GM21447 (cell line): ENCODE data around the gene BUB1B.
A peak's percentile ranks its signal among the peaks of the same experiment; 100 is the strongest.

ENCODE experiments used
- ATAC-seq: cut with Tn5 transposase; IDR thresholded peaks from one replicate; pipeline ENCODE4 v1.9.1; 2021; ENCODE audit not compliant: unreplicated experiment

The BUB1B gene

DNA sequence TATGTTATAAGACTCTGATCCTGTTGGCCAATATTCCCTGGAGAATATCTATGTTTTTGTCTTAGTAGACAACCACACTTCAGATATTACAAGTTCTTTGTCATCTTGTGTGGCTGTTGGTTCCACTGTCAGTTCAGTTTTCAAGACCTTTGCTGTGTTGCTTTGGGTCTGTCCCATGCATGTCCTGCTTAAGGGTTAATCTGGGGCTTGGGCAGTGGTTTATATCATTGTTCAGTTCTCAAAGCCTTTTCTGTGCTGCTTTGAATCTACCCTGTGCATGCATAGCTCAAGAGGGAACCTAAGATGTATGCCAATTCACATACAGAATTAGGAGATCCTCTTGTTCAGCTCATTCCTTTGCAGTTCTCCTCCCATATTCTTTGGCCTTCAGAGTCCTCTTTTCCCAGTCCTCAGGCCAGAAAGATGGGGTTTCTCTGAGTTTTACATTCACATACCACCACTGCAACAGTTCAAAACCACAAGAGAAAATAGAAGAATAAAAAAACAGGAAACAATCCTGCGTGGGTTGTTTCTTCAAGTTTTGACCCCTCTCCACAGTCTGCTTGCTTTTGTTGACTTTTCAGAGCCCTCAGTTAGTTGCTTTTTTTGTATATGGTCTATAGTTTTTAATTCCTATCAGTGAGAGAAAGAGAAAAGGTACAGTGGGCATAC lies 21.6 kb downstream of the BUB1B start:
- ATAC-seq: peak; percentile 38

DNA sequence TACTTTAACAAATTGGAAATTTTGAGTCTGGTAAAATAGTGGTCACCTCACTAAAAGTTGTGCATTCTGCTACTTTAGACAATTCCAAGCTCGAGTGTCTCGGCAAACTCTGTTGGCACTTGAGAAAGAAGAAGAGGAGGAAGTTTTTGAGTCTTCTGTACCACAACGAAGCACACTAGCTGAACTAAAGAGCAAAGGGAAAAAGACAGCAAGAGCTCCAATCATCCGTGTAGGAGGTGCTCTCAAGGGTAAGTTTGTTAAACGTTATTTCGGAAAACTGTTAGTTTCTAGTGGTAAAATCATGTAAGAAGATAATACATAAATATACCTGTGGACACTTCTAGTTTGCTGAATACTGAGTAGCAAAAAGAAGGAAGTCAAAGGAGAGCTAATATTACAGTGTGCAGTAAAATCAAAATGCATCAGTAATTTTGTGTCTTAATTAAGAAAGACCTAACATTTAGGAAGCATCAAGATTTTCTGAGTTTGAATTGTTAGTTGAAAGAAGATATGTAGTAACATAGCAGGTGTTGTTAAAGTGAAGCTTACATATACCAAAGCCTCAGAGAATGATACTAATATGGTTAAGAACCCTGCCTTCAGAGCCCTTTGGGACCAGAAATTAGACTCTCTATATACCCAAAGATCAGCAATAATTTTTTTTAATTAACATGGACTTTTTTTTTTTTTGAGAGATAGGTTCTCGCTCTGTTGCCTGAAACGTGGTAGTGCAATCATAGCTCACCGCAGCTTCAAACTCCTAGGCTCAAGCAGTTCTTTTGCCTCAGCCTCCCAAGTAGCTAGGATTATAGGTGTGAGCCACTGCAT lies 23.0 kb downstream of the BUB1B start:
- ATAC-seq: no peak

DNA sequence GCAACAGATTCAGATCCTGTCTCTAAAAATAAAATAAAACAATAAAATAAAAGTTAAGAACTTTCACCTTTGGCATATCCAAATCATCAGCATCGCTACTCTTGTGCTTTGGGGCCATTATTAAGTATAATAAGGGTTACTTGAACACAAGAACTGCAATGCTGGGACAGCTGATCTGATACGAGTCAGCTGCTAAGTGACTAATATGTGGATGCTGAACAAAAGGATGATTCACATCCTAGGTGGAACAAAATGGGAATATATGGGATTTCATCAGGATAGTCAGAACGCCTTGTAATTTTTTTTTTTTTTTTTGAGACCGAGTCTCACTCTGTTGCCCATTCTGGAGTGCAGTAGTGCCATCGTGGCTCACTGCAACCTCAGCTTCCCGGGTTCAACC lies 29.7 kb downstream of the BUB1B start:
- ATAC-seq: no peak

DNA sequence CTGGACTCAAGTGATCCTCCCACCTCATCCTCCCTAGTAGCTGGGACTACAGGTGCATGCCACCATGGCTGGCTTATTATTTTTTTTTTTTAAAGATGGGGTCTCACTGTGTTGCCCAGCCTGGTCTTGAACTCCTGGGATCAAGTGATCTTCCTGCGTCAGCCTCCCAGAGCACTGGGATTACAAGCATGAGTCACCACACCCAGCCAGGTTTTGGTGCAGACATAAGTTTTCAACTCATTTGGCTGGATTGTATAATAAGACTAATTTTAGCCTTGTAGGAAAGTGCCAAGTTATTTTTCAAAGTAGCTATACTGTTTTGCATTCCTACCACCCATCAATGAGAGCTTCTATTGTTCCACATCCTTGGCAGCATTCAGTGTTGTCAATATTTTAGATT lies 32.1 kb downstream of the BUB1B start:
- ATAC-seq: no peak

DNA sequence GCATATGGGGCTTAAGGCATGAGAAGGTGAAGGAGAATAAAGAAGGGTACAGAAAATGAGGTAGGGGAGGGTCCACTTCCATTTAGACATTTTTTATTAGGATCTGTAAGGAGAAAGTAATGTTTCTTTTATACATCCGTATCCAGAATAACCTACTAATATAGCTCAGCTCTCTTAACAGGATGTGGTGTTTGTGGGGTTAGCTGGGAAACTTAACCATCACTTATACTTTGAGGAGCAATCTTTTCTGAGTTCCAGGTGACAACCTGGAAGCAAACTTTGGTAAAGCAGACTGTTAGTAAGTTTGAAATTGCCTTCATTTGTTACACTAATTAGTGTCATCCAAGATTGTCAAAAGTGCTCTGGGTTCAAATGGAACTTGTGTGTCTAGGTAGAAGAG lies 36.6 kb downstream of the BUB1B start:
- no peak for ATAC-seq

DNA sequence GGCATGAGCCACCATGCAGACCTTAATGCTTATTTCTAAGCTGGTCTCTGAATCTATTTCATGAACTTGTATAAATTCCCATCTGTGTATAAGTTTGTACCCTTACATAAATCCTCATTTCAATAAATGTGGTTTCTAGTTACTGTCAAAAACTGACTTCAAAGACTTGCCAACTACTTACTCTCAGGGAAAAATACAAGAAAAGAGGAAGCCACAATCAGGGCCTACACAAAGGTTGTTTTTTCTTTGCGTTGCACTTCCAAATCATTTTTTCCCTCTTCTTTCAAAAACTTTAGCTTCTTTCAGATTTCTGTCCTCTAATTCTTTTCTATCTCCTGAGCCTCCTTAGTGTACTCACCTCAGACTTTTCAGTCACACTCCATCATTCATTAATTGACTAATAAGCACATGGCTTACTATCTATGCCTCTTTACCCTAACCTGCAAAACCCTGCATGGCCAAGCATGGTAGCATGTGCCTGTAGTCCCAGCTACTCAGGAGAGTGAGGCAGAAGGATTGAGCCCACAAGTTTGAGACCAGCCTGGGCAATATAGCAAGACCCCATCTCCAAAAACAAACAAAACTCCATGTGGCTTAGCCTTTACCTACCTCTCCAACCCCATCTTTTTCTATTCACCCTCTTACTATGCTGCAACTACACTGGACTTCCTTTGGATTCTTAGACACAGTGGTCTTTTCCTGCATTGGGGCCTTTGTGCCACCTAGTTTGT lies 37.7 kb downstream of the BUB1B start:
- ATAC-seq: no peak

DNA sequence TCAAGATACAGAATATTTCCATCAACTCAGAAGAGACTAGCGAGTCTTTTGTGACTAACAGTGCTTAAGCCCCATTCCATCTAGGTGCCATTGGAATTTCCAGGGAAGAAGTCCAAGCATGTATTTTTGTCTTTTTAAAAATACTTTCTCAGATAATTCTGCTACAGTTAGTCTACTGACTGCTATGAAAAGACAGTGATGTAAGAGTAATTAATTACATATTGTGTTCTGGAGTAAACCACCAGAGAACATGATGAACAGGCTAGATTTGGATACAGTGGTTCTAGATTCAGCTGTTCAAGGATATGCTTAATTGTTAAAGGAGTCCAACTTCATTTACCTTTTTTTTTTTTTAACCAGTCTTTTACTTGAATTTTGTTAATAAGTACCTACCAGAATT lies 43.2 kb downstream of the BUB1B start:
- no peak for ATAC-seq

DNA sequence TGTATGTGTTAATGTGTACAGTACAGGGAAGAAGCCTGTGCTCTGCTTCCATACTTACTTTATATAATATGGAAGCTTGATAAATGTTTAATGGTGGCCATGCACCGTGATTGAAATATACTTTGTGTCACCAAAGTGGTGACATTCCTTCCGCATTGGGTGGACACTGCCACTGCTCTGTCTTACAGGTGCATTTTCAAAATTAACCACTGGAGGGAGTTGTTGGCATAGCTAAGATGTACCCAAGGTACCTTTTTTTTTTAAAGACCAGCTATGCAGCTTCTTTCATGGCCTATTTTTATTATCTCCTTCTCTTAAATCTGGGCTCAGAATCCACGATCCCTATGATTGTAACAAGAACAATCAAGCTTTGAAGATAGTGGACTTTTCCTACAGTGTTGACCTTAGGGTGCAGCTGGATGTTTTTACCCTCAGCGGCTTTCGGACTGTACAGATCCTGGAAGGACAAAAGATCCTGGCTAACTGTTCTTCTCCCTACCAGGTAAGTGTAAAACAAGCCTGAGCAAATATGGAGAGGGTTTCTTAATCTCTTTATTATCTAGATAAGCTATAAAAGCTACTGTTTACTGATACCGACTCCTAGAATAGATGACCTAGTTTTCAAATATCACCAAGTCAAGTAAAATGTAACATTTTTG lies 56.4 kb downstream of the BUB1B start:
- no peak for ATAC-seq

DNA sequence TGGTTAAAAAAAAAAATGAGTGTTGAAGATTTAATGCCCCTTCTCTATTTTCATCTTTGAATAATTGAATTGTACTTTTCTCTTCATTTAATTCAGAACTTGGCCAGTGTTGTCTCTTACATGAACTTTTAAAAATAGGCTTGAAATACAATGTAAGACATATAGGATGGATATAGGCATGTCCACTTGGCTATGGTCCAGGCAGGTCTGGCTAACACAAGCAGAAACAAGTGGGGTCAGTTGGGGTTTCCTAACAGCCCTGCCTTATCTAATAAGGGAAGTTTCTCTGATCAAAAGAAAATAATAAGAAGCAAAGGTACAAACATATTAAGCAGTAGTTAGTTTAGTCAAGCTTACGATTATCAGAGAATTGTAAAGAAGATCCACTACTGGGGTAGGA lies 58.9 kb downstream of the BUB1B start:
- ATAC-seq: no peak

DNA sequence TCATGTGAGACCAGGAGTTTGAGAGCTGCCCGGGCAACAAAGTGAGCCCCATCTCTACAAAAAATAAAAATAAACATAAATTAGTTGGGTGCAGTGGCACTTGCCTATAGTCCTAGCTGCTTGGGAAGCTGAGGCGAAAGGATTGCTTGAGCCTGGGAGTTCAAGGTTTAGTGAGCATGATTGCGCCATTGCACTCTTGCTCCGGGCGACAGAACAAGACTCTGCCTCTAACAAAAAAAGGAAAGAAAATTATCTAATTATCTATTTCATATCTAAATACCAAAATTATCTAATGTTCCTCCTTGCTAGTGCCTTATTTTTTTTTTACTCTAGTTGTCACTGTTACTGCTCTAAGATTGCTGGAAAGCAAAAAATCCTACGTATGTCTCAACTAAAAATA lies 61.3 kb downstream of the BUB1B start:
- no peak for ATAC-seq

DNA sequence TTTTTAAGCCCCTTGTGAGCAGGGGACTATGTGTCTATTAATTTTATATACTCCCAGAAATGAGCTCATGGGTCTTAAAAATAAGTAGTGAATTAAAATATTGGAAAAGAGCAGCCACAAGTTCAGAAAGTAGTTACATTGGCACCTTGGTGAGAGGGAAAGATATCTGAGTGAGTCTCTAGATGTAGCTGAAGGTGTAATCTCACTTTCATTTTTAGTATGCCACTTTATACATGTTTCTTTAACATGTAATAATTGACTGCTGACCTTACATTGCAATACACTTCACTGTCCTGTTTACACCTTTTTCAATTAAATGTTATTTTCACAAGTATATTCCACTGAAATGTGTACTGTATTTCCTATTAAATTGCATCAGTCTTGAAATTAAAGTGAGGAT lies 65.9 kb downstream of the BUB1B start:
- no peak for ATAC-seq

DNA sequence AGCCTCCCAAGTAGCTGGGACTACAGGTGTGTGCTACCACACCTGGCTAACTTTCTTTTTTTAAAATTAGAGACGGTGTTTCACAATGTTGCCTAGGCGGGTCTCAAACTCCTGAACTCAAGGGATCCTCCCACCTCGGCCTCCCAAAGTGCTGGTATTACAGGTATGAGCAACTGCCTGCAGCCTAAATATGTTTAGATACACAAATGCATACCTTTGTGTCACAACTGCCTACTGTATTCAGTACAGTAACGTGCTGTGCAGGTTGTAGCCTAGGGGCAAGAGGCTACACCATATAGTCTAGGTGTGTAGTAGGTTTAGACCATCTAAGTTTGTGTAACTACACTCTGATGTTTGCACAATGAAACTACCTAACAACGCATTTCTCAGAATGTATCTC lies 68.4 kb downstream of the BUB1B start:
- ATAC-seq: no peak

DNA sequence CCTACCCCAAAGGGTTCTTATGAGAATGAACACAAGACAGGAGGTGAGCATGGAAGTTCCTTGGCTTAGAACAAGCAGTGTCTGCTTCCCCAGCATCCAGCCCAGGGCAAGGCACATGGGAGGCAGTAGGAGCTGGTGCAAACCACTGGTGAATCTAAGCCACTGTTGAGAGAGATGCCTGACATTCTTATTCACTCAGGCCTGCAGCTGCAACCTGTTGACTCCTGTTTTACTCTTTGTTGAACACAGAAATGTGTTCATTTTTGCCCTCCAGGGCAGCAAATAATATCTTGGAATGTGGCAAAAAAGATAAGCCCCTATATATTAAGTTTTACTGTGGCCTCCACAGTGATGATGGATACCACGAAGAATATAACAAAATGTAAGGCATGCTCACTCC lies 69.1 kb downstream of the BUB1B start:
- no peak for ATAC-seq

DNA sequence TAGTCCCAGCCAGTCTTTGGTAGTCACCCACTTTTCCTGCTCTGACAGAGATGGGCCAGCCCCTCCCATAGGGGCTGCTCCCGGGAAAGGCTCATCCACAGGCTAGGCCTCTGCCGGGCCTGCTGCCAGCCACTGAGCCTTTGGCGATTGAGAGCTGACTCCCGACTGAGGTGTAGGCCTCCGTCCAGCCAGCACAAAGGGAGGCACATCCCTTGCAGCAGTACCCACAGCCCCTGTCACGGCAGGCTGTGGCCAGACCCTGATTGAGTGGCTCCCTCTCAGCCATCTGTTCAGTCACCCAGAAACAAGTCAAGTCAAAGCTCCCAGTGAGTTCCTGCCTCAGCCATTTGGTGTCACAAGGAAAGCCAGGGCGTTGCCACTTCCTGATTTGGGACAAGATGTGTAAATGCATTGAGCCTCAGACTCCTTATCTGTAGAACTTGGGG lies 71.8 kb downstream of the BUB1B start:
- no peak for ATAC-seq

DNA sequence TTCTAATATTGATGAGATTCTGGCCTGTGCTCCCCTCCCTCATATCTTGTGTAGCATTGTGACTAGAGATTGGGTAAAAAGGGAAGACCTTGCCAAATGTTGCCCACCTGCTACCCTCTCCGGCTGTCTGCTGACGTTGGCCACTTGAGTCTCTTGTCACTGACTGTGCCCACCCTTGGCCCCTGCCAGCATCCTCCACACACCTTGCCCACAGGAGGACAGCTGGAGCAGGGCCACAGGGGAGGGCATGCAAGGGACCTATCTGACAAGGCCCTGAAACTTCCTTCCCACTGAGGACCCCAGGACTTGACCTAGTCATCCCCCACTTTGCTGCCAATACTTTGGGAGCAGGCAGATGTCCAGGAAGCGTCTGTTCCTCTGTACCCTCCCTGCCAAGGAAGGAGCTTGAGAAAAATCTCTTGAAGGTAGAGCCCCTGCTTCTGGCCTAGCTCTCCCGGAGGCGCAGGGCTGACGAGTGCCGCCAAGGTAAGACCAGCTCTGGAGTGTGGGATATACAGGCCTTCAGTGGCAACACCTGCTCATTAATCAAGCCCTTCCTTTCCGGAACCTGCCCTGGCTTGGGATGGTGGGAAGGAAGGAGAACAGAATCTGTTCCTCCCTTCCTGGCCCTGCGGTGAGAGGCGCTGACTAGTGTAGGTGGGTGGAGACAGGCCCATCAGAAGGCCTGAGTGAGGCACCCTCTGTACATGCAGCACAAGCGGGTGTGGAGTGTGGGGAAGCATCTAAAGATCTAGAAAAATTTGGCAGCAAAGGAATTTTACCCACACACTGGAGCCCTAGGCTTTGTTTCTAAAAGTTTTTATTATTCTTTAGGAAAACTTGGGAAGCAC lies 73.1 kb downstream of the BUB1B start:
- ATAC-seq: no peak

DNA sequence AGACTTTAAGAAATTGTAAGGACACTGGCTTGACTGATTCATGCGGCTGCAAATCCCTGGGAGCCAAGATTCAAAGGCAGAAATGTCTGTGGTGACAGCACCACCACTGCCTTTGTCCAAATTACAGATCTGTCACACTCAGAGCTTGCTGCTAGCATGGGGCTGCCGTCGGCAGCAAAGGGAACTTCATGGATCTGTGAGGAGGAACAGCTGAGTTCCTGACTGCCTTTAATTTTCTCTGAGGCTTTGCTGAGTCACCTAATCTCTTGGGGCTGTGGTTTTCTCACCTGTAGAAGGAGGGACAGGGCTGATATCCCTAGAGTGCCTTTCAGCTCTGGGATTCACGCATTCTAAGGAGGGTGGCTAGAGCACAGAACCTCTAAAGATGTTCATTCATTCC lies 73.9 kb downstream of the BUB1B start:
- no peak for ATAC-seq

DNA sequence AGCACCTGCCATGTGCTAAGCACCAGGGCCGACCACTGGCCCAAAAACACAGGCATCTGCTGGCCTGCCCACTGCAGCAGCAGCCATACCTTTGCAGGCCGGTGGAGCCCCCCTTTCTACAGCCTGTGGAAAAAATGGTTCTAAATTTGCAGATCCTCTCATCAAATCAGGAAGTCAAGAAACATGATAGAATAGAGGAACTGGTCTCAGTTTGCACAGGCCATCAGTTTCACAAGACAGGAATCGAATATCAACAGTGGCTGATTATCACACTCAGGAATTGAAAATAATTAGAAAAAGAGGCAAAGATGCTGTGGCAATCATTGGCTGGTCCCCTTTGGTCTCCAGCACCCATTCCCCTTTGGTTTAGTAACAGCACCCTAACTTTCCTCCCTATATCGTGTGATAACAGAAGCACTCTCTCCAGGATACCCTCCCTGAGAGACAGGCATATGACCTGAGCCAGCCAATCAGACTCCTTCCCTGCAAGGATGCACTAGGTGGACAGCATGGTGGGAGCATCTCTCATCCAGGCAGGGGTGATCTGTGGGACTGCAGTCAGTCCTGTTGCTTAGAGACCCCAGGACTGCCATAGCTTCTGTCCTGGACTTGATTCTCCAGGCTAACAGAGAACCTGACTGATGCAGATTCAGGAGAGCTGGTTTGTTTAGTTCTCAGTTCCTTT lies 74.5 kb downstream of the BUB1B start:
- no peak for ATAC-seq

DNA sequence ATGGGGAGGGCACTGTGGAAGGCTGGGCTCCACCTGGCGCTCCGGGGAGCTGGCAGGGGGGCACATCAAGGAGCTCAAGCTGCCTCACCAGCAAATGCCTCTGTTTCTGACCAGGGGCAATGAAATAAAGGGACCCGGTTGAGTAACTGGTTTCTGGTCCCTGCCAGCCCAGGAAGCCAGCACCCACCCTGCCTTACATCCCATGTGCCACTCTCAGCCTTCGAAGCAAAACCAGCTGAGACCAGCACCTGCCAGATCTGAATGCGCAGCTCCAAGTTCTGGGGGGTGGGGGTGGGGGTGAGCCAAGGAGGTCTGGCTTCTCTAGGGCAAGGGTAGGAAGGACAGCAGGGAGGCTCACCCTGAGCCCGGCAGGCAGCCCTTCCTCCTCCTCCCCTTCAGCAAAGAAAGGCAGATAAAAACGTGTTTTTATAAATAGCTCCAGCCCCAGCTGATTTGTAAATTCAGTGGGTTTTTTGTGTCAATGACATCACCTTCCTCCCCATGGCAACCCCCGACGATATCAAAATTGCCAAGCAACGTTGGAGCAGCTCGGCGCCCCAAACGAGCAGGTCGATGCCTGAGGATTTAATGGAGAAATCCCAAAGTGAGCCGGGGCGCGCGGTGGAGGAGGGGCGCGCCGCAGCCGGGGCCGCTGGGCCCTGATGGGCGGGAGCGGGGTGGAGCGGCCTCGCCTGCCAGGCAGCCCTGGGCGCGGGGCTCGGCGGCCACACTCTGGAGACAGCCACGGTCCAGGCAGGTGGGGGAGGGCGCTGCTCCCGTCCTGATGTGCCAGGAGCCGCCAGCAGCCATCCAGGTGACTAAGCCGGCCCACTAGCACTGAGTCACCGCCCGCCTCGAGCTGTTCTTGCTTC lies 77.9 kb downstream of the BUB1B start, which contains the start of gene PAK6:
Gene PAK6, plus strand, starts transcription at position 532 of the 872 bp plus-strand sequence. CDS start 25,723 bp downstream, outside the sequence.
- no peak for ATAC-seq

DNA sequence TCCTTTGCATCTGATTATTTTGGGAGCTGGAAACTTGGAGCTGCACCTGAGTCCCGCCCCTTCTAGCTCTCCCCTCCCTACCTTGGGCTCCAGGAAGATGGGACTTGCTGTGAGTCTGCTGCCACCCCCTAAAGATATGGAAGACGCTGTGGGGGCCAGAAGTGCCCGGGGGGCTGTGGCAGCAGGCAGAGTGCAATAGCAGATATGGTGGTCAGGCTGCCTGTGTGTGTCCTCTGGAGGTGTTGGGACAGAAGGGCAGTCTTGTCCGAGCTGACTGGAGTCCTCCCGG lies 78.5 kb downstream of the BUB1B start:
- no peak for ATAC-seq
